ENCODE results near the gene HPCAL1. TPM values are rescaled to one million over a fixed set of nuclear protein-coding genes. Genes with fewer than 3 reads are reported as not detected.

HPCAL1 gene
- total and polyA plus RNA-seq, 5 experiments from 2014 or later, result 71.5 to 122 (median 86.2) TPM

DNA sequence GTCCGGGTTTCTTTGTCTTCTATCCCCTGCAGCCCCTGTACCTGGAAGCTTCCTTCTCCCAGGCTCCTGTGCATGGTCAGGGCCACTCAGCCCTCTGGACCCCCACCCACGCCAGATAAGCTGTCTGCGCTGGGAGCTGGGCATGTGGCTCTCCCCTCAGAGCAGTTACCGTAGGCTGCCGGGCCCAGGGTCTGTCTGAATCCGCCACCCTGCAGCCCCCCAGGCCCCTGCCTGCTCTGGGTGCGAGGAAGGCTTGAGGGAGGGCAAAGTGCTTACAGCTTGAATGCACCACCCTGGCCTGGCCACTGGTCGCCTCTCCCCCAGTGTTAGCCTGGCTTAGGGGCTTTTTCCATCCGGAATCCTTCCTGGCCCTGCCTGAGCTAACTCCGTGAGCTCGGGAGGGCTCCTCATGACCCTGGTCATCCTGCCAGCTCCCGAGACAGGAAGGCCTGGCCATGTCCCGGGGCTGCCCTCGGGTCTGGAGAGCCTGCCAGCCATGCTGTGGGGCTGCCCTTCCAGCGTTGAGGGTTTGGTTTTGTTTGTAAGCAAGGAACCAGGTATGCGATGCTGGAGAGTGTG is 94.7 kb downstream of the HPCAL1 start:
- H3K36me3 Mint-ChIP-seq, result peaks cover 4 to 42% (median 7%) of the 10 kb centered on the region in 3 donors
- DNase-seq, result no peak
- POLR2A ChIA-PET, result interaction anchor here (1.5 kb wide), 1 partner anchor 15 kb away, joined by 6 read pairs; no protein-coding TSS in a partner anchor

DNA sequence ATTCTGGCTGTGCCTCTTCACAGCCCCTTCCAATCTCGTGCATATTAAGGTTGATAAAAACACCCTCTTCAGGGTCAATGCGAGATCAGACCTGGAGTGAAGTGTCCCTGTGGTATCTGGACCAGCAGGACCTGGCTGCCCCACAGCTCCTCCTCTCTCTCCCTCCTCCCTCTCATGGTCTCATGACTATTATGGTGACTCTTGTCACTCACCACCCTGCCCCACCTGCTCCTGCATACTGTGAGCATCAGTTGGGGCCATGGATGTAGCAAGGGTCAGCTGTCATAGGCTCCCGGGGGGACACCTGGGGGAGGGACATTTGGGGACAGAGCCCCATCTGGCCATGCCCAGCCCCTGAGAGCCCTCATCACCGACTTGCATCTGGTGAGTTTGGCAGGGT is 95.2 kb downstream of the HPCAL1 start:
- no peak for ATAC-seq
- DNase-seq, result no peak
- no peak overlapping the region for H3K4me3 Mint-ChIP-seq
- peaks cover 37 to 70% (median 58%) of the 10 kb centered on the region in 4 donors for H3K4me1 Mint-ChIP-seq
- H3K9me3 Mint-ChIP-seq, result peaks cover 0 to 4% (median 0%) of the 10 kb centered on the region in 9 donors
- H3K27ac Mint-ChIP-seq, result peak overlapping the region in 8 of 10 donors; percentile 37 to 88 (median 69)
- no peaks in the 10 kb centered on the region for H3K27me3 Mint-ChIP-seq
- POLR2A ChIA-PET, result interaction anchor here (1.5 kb wide), 1 partner anchor 16 kb away, joined by 6 read pairs; no protein-coding TSS in a partner anchor
- H3K36me3 Mint-ChIP-seq, result peaks cover 4 to 45% (median 7%) of the 10 kb centered on the region in 3 donors

More for the DNA sequence above, 94.7 kb downstream of the HPCAL1 start:
- Mint-ChIP-seq H3K4me1 (peaks cover 36 to 70% (median 60%) of the 10 kb centered on the region in 4 donors), H3K27ac (peak overlapping the region in 7 of 10 donors; percentile 55 to 88 (median 79)), H3K27me3 (no peaks in the 10 kb centered on the region), H3K9me3 (peaks cover 0 to 4% (median 0%) of the 10 kb centered on the region in 9 donors), H3K4me3 (no peak overlapping the region)
- ATAC-seq, result no peak

DNA sequence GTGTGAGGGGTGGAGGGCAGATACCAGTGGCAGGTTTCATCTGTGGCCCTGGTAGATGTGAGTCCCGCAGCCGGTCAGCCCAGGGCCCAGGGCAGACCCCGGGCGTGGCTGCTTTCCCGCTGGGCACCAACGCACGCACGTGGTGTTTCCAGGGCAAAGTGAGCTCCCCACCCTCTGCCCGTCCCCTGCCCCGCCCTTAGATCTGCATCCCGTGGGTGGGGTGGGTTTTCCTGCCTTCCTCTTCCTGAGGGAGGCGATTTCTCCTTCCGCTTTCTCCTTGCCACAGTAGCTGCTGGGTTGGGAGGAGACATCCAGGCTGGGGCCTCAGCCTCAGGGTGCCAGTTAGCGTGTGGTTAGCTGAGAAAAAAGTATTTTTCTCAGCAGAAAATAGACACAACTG is 95.8 kb downstream of the HPCAL1 start:
- Mint-ChIP-seq H3K4me3 (peak overlapping the region in 1 of 10 donors; percentile 57), H3K4me1 (peaks cover 36 to 67% (median 54%) of the 10 kb centered on the region in 4 donors), H3K9me3 (peaks cover 0 to 4% (median 0%) of the 10 kb centered on the region in 9 donors), H3K36me3 (peaks cover 4 to 45% (median 7%) of the 10 kb centered on the region in 3 donors), H3K27me3 (no peaks in the 10 kb centered on the region), H3K27ac (peak overlapping the region; percentile 25 to 88 (median 74))
- ATAC-seq (no peak), DNase-seq (no peak)
- POLR2A ChIA-PET, result interaction anchor here (1.5 kb wide), 1 partner anchor 16 kb away, joined by 6 read pairs; no protein-coding TSS in a partner anchor

DNA sequence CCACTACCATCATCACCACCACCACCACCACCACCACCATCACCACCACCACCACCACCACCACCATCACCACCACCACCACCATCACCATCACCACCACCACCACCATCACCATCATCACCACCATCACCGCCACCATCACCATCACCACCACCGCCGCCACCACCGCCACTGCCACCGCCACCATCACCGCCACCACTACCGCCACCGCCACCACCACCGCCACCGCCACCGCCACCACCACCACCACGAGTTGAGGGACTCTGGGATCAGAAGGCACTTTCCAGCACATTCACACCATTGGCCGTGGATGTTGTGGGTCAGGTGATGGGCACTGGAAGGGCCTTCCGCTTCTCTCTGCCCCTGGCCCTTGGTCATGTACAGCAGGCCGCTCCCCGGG is 96.7 kb downstream of the HPCAL1 start:
- H3K4me3 Mint-ChIP-seq, result peak overlapping the region in 1 of 10 donors; percentile 50
- H3K27ac Mint-ChIP-seq, result peak overlapping the region in 5 of 10 donors; percentile 60 to 95 (median 89)
- no peak for DNase-seq
- peaks cover 0 to 4% (median 0%) of the 10 kb centered on the region in 9 donors for H3K9me3 Mint-ChIP-seq
- ATAC-seq, result no peak
- peaks cover 4 to 49% (median 7%) of the 10 kb centered on the region in 3 donors for H3K36me3 Mint-ChIP-seq
- peaks cover 37 to 69% (median 56%) of the 10 kb centered on the region in 4 donors for H3K4me1 Mint-ChIP-seq
- no peaks in the 10 kb centered on the region for H3K27me3 Mint-ChIP-seq
- POLR2A ChIA-PET, result no interaction called here

DNA sequence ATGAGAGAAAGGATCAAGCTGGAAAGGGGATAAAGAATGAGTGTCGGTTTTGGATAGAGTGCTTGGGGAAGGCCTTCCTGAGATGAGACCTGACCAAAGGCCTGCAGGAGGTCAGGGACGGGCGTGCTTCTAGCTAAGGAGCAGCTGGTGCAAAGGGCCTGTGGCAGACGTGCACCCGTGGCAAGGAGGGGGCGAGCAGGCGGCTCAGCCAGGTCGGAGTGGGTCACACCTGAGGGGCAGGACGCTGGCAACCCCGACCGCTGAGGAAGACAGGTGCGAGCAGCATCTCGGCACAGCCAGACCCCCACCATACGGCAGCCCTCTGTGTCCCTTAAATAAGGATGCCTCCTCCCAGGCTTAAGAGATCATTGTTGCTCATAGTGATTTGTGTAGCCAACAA is 97.3 kb downstream of the HPCAL1 start:
- Mint-ChIP-seq H3K27me3 (no peaks in the 10 kb centered on the region), H3K4me1 (peaks cover 36 to 67% (median 53%) of the 10 kb centered on the region in 4 donors), H3K36me3 (peaks cover 4 to 50% (median 7%) of the 10 kb centered on the region in 3 donors), H3K9me3 (peaks cover 0 to 4% (median 0%) of the 10 kb centered on the region in 9 donors), H3K27ac (peak overlapping the region; percentile 60 to 97 (median 93)), H3K4me3 (peak overlapping the region in 6 of 10 donors; percentile 31 to 68 (median 53))
- POLR2A ChIA-PET, result no interaction called here
- ATAC-seq, result no peak
- no peak for DNase-seq

DNA sequence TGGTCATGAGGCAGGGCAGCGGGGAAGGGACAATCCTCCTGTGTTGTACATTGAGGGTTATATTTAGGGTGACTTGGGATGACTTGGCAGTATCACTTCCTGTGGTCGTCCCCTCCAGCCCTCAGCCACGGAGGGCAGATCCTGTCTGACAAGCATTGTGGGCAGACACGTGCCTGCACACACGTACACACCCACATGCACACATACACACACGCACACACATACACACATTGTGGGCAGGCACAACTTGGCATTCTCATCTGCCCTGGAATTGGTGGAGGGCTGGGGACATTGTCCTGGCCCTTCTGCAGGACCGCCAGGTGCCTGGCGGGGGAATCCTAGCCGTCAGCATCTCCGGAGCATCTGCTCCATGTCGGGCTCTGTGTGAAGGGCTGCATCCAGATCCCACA is 97.9 kb downstream of the HPCAL1 start:
- ATAC-seq, result peak in 1 of 2 donors; percentile 40
- Mint-ChIP-seq H3K27ac (peak overlapping the region; percentile 60 to 97 (median 93)), H3K27me3 (no peaks in the 10 kb centered on the region), H3K4me1 (peaks cover 33 to 67% (median 48%) of the 10 kb centered on the region in 4 donors), H3K9me3 (peaks cover 0 to 4% (median 0%) of the 10 kb centered on the region in 9 donors), H3K4me3 (peak overlapping the region in 7 of 10 donors; percentile 32 to 68 (median 60)), H3K36me3 (peaks cover 4 to 49% (median 7%) of the 10 kb centered on the region in 3 donors)
- DNase-seq, result no peak
- POLR2A ChIA-PET, result no interaction called here

DNA sequence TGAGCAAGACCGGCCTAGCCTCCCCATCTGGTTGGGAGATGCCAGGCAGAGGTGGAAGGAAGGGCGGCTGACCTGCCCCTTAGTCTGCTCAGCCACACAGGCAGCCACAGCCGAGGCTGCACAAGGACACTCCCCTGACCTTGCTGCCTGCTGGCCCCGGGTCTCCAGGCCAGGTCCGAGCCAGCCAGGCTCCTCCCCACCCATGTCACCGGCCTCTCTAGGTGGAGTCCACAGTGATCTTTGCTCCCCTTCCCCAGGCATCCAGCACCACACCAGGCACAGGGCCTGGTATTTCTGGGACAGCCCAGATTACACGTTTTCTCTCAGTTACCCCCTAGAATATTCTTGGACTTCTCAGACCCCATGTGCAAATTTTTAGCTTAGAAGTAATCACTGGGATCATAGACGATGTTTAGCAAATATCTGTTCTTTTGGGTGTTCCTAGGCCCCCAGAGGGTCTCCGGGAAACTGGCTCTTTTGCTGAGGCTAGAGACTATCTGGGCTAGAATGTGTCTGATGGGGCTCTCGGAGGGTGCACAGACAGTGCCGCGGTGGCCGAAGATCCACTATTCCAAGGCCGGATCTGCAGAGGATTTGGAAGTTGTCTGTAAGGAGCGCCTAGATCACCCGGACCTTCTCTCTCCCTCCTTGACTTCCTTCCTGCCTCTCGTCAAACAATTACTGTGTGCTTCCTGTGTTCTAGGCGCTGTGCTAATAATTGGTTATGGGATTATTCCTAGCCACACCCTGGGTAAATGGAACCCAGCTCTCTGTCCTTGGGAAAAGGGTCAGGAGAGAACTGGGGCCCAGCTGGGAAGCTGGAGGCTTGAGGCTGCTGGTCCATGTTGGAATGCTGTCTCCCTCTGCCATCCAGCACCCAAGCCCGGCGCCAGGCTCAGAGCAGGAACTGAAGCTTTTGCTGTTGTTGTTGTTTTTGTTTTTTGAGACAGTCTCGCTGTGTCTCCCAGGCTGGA is 98.6 kb downstream of the HPCAL1 start:
- ATAC-seq, result no peak
- peaks cover 4 to 46% (median 7%) of the 10 kb centered on the region in 3 donors for H3K36me3 Mint-ChIP-seq

DNA sequence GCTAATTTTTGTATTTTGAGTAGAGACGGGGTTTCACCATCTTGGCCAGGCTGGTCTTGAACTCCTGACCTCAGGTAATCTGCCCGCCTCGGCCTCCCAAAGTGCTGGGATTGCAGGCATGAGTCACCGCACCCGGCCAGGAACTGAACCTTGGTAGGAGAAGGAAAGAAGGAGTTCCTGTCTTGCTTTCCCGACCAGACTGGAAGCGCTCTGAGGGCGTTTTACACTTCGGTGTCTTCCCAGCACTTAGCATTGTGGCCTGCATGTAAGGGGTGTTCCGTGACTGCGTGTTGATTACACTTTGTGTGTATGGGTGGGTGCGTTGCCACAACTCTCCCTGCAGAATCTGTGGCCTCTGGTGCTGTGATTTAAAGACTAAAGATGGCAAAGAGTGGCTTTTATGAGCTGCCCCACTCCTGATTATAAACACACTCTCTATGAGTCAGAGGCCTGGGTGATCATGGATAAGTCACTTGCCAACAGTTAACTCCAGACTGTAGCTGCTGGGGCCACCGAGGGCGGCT is 99.4 kb downstream of the HPCAL1 start:
- POLR2A ChIA-PET, result interaction anchor here (2.7 kb wide), 1 partner anchor 100 kb away, joined by 8 read pairs; the partner anchor contains the start of gene HPCAL1
- DNase-seq (no peak), ATAC-seq (no peak)
- H3K9me3 Mint-ChIP-seq, result peaks cover 0 to 4% (median 0%) of the 10 kb centered on the region in 9 donors
- no peaks in the 10 kb centered on the region for H3K27me3 Mint-ChIP-seq
- H3K4me3 Mint-ChIP-seq, result peak overlapping the region in 3 of 10 donors; percentile 12 to 36 (median 18)
- peak overlapping the region; percentile 41 to 97 (median 91) for H3K27ac Mint-ChIP-seq
- peaks cover 4 to 44% (median 7%) of the 10 kb centered on the region in 3 donors for H3K36me3 Mint-ChIP-seq
- peaks cover 35 to 71% (median 58%) of the 10 kb centered on the region in 4 donors for H3K4me1 Mint-ChIP-seq

More for the DNA sequence above, 98.6 kb downstream of the HPCAL1 start:
- no peak for DNase-seq
- peak overlapping the region; percentile 38 to 84 (median 66) for H3K4me3 Mint-ChIP-seq
- peaks cover 0 to 4% (median 0%) of the 10 kb centered on the region in 9 donors for H3K9me3 Mint-ChIP-seq
- peak overlapping the region; percentile 90 to 97 (median 93) for H3K27ac Mint-ChIP-seq
- no peaks in the 10 kb centered on the region for H3K27me3 Mint-ChIP-seq
- peaks cover 30 to 67% (median 50%) of the 10 kb centered on the region in 4 donors for H3K4me1 Mint-ChIP-seq
- POLR2A ChIA-PET, result interaction anchor here (2.7 kb wide), 1 partner anchor 99 kb away, joined by 8 read pairs; the partner anchor contains the start of gene HPCAL1

DNA sequence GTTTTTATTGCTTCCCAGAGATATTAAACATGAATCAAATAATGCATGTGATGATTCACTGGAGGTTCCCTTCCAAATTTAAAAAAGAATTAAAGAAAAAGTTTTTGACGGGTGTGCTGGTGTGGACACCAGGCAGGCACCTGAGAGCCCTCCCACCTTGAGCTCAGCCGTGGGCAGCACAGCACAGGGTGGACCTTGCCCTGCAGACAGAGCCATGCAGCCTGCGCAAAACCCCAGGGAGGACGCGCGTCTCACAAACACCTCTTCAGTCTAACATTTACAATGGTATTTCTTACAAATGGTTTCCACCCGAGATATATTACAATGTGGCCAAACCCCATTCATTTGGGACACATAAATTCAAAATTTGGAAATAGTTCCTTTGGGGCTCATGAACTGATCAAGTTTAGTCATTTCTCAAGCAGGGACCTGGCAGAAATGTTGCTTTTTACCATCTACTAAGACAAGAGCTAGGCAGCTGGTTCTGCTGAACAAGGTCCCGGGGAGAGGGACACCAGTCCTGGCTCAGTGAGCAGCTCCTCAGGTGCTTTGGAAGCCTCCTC is 100.0 kb downstream of the HPCAL1 start:
- peaks cover 41 to 76% (median 60%) of the 10 kb centered on the region in 4 donors for H3K4me1 Mint-ChIP-seq
- peaks cover 0 to 4% (median 0%) of the 10 kb centered on the region in 9 donors for H3K9me3 Mint-ChIP-seq
- DNase-seq (no peak), ATAC-seq (no peak)
- peaks cover 4 to 43% (median 7%) of the 10 kb centered on the region in 3 donors for H3K36me3 Mint-ChIP-seq
- POLR2A ChIA-PET, result interaction anchor here (2.7 kb wide), 1 partner anchor 101 kb away, joined by 8 read pairs; the partner anchor contains the start of gene HPCAL1
- peak overlapping the region in 1 of 10 donors; percentile 38 for H3K4me3 Mint-ChIP-seq
- H3K27me3 Mint-ChIP-seq, result no peaks in the 10 kb centered on the region
- peak overlapping the region in 8 of 10 donors; percentile 19 to 91 (median 63) for H3K27ac Mint-ChIP-seq

DNA sequence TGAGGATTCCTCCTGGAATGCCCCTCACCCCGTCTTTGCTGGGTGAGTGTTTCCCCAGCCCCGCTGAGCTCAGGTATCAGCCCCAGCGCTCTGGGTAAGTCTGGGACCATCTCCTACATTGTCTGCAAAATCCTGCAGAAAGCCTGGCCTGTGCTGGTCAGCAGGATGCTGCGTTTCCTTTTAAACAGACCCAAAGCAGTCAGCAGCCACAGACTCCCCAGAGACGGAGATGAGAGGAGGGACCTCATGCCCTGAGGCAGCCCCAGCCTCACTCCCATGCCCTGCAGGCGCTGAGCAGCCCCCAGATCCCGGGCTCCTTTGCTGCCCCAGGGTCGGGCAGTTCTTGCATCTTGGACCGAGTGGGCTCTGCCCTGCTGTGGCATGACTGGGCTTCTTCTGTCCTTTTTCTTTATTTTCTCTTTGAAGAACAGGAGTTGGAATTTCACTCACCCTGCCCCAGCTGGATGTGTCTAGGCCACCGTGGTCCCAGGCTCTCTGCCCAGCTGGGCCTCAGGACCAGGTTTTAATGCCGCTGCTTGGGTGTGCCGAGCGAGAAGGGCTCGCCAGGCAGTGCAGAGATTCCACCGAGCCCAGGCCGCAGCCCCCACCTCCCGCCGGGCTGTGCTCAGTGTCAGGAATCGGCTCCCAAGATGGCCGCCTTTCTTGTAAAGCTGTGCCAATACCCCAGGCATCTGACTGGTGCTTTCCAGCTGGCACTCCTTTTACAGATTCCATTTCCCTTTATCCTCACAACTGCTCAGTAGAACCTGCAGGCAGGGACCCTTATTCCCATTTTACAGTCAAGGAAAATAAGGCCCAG is 101.8 kb downstream of the HPCAL1 start:
- H3K4me3 Mint-ChIP-seq, result peak overlapping the region in 1 of 10 donors; percentile 10
- H3K9me3 Mint-ChIP-seq, result peaks cover 0 to 2% (median 0%) of the 10 kb centered on the region in 9 donors
- no peaks in the 10 kb centered on the region for H3K27me3 Mint-ChIP-seq
- no peak for DNase-seq
- H3K4me1 Mint-ChIP-seq, result peaks cover 47 to 86% (median 71%) of the 10 kb centered on the region in 4 donors
- POLR2A ChIA-PET, result interaction anchor here (0.5 to 1.7 kb wide), 4 partner anchors 15 to 103 kb away, joined by 3 to 8 read pairs (median 5); no protein-coding TSS in a partner anchor
- peaks cover 0 to 33% (median 3%) of the 10 kb centered on the region in 3 donors for H3K36me3 Mint-ChIP-seq
- peak overlapping the region in 4 of 10 donors; percentile 7 to 80 (median 26) for H3K27ac Mint-ChIP-seq
- ATAC-seq, result no peak
